Measurements from ENCODE around the gene ITGB1.

GRCh38 chr10:32982293-32982709 lies 24.3 kb upstream of the ITGB1 start:
- TF ChIP-seq EP300 (IDR thresholded peaks at IDR 0.05) (no peak), POLR2A (IDR thresholded peaks at IDR 0.05) (no peak), CTCF (IDR thresholded peaks at IDR 0.05) (no peak), POLR2AphosphoS5 (IDR thresholded peaks at IDR 0.05) (no peak)

Measured in suprapubic skin (tissue), 4 donors.